Measurements from ENCODE around the gene MTHFD2L.

DNA sequence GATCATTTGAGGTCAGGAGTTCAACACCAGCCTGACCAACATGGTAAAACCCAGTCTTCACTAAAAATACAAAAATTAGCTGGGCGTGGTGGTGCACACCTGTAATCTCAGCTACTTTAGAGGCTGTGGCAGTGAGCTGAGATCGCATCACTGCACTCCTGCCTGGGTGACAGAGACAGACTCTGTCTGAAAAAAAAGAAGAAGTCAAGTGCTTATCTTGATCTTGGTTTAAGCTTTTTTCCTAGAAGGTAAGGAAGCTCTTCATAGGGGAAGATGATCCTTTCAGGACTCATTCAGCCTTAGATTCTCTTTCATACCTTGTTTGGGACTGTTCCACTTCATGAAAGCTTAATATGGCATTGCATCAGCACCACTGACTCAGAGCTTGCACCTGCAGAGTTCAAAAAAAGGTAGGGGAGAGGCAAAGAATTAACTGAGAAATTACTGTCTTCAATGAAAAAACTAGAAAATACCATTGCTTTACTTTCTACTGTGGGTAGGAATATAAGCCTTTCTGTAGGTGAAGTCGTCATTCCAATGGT, 79.6 kb downstream of the MTHFD2L start:
- TF ChIP-seq, protein P1, sequence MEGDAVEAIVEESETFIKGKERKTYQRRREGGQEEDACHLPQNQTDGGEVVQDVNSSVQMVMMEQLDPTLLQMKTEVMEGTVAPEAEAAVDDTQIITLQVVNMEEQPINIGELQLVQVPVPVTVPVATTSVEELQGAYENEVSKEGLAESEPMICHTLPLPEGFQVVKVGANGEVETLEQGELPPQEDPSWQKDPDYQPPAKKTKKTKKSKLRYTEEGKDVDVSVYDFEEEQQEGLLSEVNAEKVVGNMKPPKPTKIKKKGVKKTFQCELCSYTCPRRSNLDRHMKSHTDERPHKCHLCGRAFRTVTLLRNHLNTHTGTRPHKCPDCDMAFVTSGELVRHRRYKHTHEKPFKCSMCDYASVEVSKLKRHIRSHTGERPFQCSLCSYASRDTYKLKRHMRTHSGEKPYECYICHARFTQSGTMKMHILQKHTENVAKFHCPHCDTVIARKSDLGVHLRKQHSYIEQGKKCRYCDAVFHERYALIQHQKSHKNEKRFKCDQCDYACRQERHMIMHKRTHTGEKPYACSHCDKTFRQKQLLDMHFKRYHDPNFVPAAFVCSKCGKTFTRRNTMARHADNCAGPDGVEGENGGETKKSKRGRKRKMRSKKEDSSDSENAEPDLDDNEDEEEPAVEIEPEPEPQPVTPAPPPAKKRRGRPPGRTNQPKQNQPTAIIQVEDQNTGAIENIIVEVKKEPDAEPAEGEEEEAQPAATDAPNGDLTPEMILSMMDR (IDR thresholded peaks at IDR 0.05) = no peak
- no peak for TF ChIP-seq POLR2A (IDR thresholded peaks at IDR 0.05)

All from testis (tissue), 2 donors.